Stimulated activated CD4-positive, alpha-beta T cell treated with anti-CD3 and anti-CD28 coated beads, Interleukin-1b, Interleukin-23, amount 100 ng/mL, for 1 hour (primary cell): Measurements from ENCODE around the gene NUDT22.
"Not testable (repeated sequence)": the region's sequence is repeated elsewhere in the genome, so short reads cannot be mapped to it uniquely, and the experiment has no call there.

Experiments used
- DNase-seq, 2 donors: peaks; one replicate each; pipeline ENCODE4 v3.0.0-alpha.2; 2020; ENCODE audit warnings: low read depth in 2 of 2

Gene NUDT22

GRCh38 chr11:64241491-64242374, 15.7 kb downstream of the NUDT22 start:
- peak; percentile 99 to 100 for DNase-seq

GRCh38 chr11:64243236-64243854, 17.3 kb downstream of the NUDT22 start:
- no peak for DNase-seq

- DNase-seq = no peak
Measured at GRCh38 chr11:64244107-64244506, 18.0 kb downstream of the NUDT22 start.

- DNase-seq = no peak
Measured at GRCh38 chr11:64244966-64245365, 18.9 kb downstream of the NUDT22 start.

GRCh38 chr11:64245401-64245796, 19.3 kb downstream of the NUDT22 start:
- DNase-seq = no peak

DNA sequence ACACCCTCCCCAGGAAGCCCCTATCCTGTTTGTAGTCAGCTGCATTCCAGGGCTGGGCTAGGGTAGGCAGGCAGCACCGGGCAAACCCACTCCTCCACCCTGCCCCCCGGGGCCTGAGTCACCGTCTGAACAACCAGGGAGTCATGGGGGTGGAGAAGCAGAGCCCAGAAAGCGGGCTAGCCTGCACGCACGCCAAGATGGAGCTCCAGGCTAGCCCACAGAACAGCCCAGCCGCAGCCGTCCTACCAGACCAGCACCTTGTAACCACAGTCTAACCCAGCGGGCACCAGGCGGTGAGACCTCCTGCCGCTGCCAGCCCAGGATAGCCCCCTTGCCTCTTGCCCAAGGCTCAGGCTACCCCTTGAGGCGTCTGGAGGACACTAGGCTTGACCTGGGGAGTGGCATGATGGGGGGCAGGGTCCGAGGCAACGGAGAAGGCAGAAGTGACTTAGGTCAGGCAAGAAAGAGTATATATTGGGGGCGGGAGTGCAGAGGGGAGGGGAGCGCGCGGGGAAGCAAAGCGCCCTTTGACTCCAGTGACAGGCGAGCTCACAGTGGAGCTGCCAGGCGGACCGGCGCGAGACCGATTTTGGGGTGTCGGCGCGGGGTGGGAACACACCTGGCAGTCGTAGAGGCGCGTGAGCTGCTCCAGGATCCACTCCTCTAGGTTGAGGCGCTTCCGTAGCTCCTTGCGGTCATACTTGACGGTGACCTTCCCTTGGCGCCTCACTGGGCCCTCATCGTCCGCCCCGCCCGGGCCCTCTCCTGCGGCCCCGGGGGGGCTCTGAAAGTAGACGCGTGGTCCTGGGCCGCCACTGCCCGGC, 19.9 kb downstream of the NUDT22 start:
- DNase-seq = peak in 1 of 2 donors; percentile 73

- DNase-seq = not testable (repeated sequence)
Measured at GRCh38 chr11:64246621-64246870, 20.5 kb downstream of the NUDT22 start.

- DNase-seq = peak in 1 of 2 donors; percentile 69
Measured at GRCh38 chr11:64246871-64247728, 21.0 kb downstream of the NUDT22 start, which contains the start of gene PPP1R14B. Gene PPP1R14B (minus strand): TSS chr11:64246943. CDS start chr11:64246673, 270 bp downstream.

DNA sequence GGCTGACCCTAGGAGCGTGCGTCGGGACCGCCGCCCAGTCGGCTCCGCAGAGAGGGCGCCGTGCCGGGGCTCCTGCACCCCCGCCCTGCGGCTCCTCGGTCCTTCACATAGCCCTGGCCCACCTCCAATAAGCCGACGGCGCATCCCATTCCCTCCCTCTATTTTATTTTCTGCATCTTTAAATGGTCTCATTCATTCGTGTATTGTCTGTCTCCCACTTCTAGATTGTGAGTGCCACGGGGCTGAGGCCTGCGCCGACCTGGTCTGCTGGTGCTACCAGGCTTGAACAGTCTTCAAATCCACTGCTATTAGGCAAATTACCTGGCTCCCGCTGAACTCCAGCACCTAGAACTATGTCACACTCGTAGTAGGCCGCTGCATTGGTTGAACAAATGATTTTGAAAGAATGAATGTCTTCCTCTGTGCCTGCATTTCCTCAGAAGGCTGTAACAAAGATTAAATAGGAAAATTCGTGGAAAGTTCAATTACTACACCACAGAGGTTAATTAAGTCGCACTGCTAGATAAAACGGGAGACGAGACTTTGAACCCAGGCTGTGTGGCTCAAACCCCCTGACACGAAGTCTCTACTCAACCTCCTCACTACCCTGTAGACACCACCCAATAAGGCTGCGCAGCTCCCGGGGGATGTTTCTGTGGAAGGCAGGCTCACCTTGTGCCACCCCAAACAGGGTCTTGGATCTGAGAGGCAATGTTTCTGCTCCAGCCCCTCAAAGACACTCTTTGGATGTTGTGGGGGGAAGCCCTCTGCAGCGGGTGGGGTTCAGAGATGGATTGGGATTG, 21.9 kb downstream of the NUDT22 start:
- no peak for DNase-seq

DNA sequence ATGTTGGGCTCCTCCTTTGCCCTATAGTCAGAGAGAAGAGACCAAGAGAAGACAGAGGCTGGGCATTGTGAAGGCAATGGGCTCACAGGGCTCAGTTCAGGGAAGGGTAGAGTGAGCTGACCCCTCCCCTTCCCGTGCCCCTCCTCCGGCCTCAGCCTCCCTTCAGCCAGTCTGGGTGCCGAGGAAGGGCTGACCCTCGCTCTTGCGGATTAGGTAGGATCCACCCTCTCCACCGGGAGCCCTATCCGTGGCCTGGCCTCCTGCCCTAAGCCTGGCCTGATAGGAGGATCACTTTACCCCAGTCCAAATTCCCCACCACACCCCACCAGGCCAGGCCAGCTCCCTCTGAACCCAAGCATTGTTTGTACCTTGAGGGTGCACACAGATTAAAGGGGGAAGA, 22.5 kb downstream of the NUDT22 start:
- no peak for DNase-seq

DNA sequence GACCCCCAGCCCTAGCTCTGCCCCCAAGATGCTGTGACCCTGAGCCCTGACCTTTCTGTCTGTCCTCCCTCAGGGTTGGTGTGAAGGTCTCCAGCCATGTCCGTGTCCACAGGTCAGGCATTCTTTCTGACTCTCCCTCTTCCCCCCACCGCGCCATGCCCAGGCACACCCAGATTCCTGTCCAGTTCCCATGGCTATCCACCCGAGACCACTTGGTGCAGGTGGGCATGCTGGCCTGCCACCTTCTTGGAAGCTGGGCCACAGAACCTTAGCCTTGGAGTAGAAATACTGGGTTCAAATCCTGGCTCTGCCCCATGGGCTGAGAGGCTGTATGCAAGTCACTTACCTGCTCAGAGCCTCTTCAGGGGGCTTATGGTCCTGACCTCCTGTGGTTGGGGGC, 23.0 kb downstream of the NUDT22 start:
- no peak for DNase-seq

DNA sequence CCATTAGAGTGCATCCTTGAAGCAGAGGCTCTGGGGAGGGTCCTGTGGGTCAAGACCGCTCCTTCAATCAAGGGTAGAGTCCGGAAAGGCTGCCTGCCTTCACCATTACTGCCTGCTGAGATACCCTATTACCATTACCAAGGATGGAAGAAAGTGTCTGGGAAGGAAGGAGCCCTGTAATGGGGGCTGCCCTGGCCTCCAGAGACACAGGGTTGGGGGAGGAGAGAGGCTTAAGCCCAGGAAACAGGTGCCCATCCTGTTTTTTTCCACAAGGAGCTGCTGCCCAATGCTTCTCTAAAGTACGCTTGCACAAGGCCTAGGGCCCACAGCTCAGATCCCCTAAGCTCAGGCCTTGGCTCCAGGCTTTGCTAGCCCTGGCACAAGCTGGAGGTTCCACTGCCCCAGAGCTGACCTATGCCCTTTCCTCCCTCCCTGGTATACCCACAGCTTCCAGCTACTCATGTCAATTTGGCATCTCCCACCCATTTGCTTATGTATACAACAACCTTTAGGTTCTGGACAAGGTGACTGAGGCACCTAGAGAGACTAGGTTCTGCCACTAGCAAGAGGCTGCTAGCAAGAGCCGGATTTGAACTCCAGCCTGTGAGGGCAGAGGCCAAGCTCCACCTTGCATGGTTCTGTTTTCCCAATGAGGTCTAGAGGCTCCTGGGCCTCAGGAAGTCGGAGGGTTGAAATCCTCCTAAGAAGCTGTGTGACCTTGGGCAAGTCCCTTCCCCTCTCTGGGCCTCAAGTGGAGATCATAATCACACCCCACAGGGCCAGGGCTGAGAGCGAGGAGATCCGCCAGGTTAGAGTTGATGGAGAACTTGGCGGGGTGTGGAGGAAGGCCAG, 23.7 kb downstream of the NUDT22 start:
- DNase-seq = no peak

DNA sequence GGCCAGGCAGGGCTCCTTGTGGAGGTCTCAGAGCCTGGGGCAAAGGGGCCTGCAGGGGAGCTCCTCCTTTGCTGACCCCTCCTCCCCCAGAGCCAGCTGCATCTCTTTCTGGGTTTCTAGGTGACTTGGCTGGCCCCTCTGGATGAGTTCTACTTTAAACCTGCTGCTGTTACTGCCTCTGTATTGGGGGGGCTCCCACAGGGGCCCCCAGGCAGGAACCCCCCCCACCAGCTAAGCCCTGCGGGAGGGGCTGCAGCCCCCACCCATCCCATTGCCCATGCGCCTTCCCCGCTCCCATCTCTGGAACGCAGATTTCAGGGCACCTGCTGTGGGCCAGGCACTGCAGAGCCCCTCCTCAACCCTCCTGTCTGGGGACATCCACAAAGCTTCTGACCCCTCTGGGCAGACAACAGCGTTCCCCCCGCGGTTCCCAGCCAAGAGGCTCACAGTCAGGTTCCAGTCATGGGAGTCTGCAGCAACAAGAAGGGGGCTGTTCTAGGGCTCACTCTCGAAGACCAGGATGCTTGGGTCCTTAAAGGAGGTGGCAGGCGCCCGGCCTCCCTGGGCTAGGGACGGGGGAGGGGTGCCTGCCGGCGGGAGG, 24.4 kb downstream of the NUDT22 start:
- no peak for DNase-seq

- peak in 1 of 2 donors; percentile 50 for DNase-seq
Measured at GRCh38 chr11:64251016-64251752, 25.1 kb downstream of the NUDT22 start, which contains the start of gene PLCB3. Gene PLCB3 (plus strand): TSS chr11:64251530. CDS start chr11:64251650, 120 bp downstream.

GRCh38 chr11:64251753-64252002, 25.6 kb downstream of the NUDT22 start:
- DNase-seq = no peak

DNA sequence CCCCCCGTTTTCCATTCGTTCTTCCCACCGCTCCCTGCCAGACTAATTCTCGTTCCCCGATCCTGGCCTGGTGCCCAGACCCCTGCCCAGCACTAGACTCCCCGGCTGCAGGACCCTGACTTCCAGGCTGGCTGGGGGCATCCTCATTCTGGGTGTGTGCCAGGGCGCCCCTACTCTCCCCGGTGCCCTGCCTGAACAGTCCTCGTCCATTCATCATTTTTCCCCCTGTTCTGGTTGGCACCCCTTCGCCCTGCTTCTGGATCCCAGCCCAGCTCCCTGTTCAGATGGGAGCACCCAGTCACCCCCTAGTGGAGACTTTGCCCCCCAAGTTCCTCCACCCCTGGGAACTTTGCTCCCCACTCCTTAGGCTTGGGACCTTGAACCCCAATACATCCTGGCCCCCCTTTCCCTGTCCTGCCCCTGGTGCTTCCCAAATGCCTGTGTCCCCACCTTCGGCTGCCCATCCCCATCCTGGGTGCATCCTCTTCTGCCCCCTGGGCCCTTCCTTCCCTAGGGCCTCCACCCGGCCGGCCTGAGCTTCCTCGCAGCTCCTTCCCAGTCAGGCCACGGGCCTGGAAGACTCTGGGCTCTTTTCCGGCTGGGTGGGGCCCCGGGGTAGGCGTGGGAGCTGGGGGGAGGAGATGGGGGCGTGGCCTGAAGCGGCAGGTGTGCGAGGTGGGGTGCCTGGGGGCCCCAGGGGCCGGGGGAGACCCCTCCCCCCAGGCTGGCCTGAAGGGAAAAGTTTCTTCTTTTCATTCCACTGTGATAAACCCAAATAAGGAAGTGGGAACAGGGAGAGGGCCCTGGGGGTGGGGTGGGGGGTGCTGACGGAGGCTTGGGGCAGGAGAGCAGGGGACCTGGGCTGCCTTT, 26.2 kb downstream of the NUDT22 start:
- no peak for DNase-seq

GRCh38 chr11:64253043-64253442, 27.0 kb downstream of the NUDT22 start:
- no peak for DNase-seq

DNA sequence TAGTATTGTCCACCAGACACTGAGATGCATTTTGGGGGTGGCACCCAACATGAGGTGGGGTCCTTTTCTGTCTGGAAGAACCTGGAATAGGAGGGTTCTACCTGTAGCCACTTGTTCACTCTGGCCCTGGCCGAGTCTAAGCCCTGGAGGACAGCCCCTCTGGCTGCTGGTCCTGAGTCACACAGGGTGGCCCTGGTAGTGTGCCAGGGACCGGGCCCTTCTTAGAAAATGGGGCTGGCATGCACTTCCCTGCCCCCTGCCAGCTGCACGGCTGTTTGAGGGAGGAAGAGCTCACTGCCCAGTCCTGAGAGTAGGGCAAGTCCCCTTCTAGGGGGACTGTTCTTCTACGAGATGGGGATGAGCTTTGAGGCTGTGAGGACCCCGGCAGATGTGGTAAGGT, 27.4 kb downstream of the NUDT22 start:
- no peak for DNase-seq
